ENCODE measurements around the gene C1QTNF6. TPM values are rescaled to one million over a fixed set of nuclear protein-coding genes. Genes with fewer than 3 reads are reported as not detected.

C1QTNF6 gene
- total and polyA plus RNA-seq, 2 of the 8 experiments (the other 6 are each of a cell fraction or from before 2014, with no cell fraction given) = 3.1 to 6.5 TPM

- H2BK5ac ChIP-seq (ENCODE audit: low read depth, low read length) = peak overlapping the region; percentile 44; the same call in 1 of the 2 replicates
- DNase-seq (ENCODE audit: low read depth in 1 of 2, low spot score in 2 of 2) (no peak), FAIRE-seq (no peak)
- H2AK5ac ChIP-seq (ENCODE audit: low read depth, low read length) = no peak overlapping the region
- 0 out of 2 replicates have a peak overlapping the region, but pooled peaks have one; percentile 32 for H2BK20ac ChIP-seq (ENCODE audit: low read length)
- no peak overlapping the region for H3K18ac ChIP-seq (ENCODE audit: extremely low read depth, low read length)
- H3K79me2 ChIP-seq (ENCODE audit: control insufficient read depth in 1 of 2, insufficient read depth in 2 of 2, low read length in 2 of 2) = no peaks in the 10 kb centered on the region
- WGBS, 2 experiments (ENCODE audit: extremely low coverage in 1 of 2, insufficient coverage in 1 of 2, insufficient read length in 1 of 2, insufficient replicate concordance in 2 of 2, low coverage in 1 of 2, low lambda C conversion rate in 2 of 2, missing lambda C conversion rate in 1 of 2) = 84% methylated on average over 27 of the region's 27 CpGs; no CpG with 5 or more reads in 1 of the 2 experiments
- H3K4me1 ChIP-seq (replicated peaks in 1 of 4; ENCODE audit: control insufficient read depth in 3 of 4, insufficient read depth in 4 of 4, low read length in 3 of 4) = peaks cover 0 to 5% (median 1%) of the 10 kb centered on the region in 4 experiments; a peak in 2 of 7 replicates
- no peaks in the 10 kb centered on the region for H3K9me3 ChIP-seq (ENCODE audit: insufficient read depth in 2 of 2, low read depth in 1 of 2, low read length in 1 of 2)
- TF ChIP-seq PHF8 (conservative IDR thresholded peaks at IDR 0.05; ENCODE audit: low read depth, low read length) (no peak), E2F6 (IDR thresholded peaks at IDR 0.05) (0 out of 2 replicates have a peak, but pooled peaks have one; percentile 20)
- no peak overlapping the region for H3K23ac ChIP-seq (ENCODE audit: insufficient read length)
- H3K36me3 ChIP-seq (ENCODE audit: control insufficient read depth in 2 of 4, insufficient read depth in 4 of 4, low read length in 3 of 4) = no peaks in the 10 kb centered on the region
- no peak overlapping the region for H2AFZ ChIP-seq (ENCODE audit: low read length)
- no peak overlapping the region for H3K9ac ChIP-seq (replicated peaks in 1 of 4; ENCODE audit: extremely low read depth in 1 of 4, low read depth in 3 of 4, low read length in 3 of 4)
- no peak overlapping the region for H3K4ac ChIP-seq (replicated peaks; ENCODE audit: insufficient read length, low read depth, low read length)
- no peaks in the 10 kb centered on the region for H3K27me3 ChIP-seq (replicated peaks in 1 of 4; ENCODE audit: control insufficient read depth in 3 of 4, extremely low read depth in 1 of 4, insufficient read depth in 3 of 4, low read length in 3 of 4)
- H3K27ac ChIP-seq (ENCODE audit: low read depth, low read length) = no peak overlapping the region
- no peak overlapping the region for H3K4me3 ChIP-seq (ENCODE audit: extremely low read depth in 1 of 4, insufficient read depth in 2 of 4, low read depth in 3 of 4, low read length in 4 of 4)
- no peak overlapping the region for H3K14ac ChIP-seq (ENCODE audit: insufficient read length)
- H3K79me1 ChIP-seq (ENCODE audit: low read depth, low read length) = no peaks in the 10 kb centered on the region
- no peak overlapping the region for H3K56ac ChIP-seq (replicated peaks; ENCODE audit: insufficient read length, low read depth, low read length)
- ChIA-PET CTCF (ENCODE audit: partially characterized antibody) (interaction anchor here (1.0 to 2.1 kb wide), 3 partner anchors 9 to 299 kb away, joined by 3 to 10 read pairs (median 4); no protein-coding TSS in a partner anchor), POLR2A (ENCODE audit: partially characterized antibody) (no interaction called here)
- no peak overlapping the region for H2BK12ac ChIP-seq (ENCODE audit: low read depth, low read length)
- no peak overlapping the region for H2BK120ac ChIP-seq (replicated peaks; ENCODE audit: low read depth, low read length)
- no peak overlapping the region for H4K91ac ChIP-seq (replicated peaks; ENCODE audit: insufficient read length, low read length)
- no peak overlapping the region for H2BK15ac ChIP-seq (ENCODE audit: low read length)
- no peaks in the 10 kb centered on the region for H3K23me2 ChIP-seq (ENCODE audit: low read depth, low read length)
- H4K5ac ChIP-seq (ENCODE audit: insufficient read length, low read depth, low read length) = no peak overlapping the region
- H4K20me1 ChIP-seq (replicated peaks in 1 of 2; ENCODE audit: control insufficient read depth in 1 of 2, insufficient read depth in 2 of 2, low read length in 2 of 2) = no peaks in the 10 kb centered on the region
- H4K8ac ChIP-seq (ENCODE audit: extremely low read depth, insufficient read depth, low read length) = no peak overlapping the region
- no peak overlapping the region for H3K4me2 ChIP-seq (ENCODE audit: insufficient read depth in 1 of 2, low read depth in 2 of 2, low read length in 2 of 2)
Measured at GRCh38 chr22:37233751-37234631, 45.9 kb upstream of the C1QTNF6 start.

All from H1 (cell line).